ENCODE results near the gene ATF6B. TPM values are rescaled to one million over a fixed set of nuclear protein-coding genes. Genes with fewer than 3 reads are reported as not detected.

Gene ATF6B
- total RNA-seq, 1 experiment from 2014 or later, result 45.3 TPM

- no peak overlapping the region for H3K18ac ChIP-seq (ENCODE audit: insufficient read length, low read depth, low read length)
- H4K8ac ChIP-seq (replicated peaks; ENCODE audit: insufficient read length, low read depth, low read length), result peak overlapping the region; percentile 33
- Mint-ChIP-seq H3K4me1 (peaks cover 22 to 31% of the 10 kb centered on the region in 2 experiments), H3K36me3 (ENCODE audit: insufficient read depth in 1 of 3, low read depth in 3 of 3) (peaks cover 11 to 40% (median 31%) of the 10 kb centered on the region in 3 experiments; a peak in 6 of 7 replicates), H3K9me3 (no peaks in the 10 kb centered on the region), H3K27me3 (ENCODE audit: low read depth) (no peaks in the 10 kb centered on the region; the same call in 1 of the 2 replicates), H3K4me3 (peak overlapping the region; percentile 99), H3K27ac (peak overlapping the region; percentile 99 to 100 (median 100); a peak in 5 of 7 replicates)
- no peak for TF ChIP-seq CTCF (conservative IDR thresholded peaks at IDR 0.05)
- H3K27ac ChIP-seq (ENCODE audit: insufficient read length, low read depth, low read length), result no peak overlapping the region
- H2BK120ac ChIP-seq (ENCODE audit: low read depth, low read length, poor library complexity, severe bottlenecking), result no peak overlapping the region
- no peak overlapping the region for H4K91ac ChIP-seq (ENCODE audit: insufficient read length, low read depth, low read length)
- no peak overlapping the region for H4K5ac ChIP-seq (ENCODE audit: insufficient read length, low read depth, low read length)
- H3K56ac ChIP-seq (ENCODE audit: insufficient read length, low read depth, low read length), result no peak overlapping the region
- no peak overlapping the region for H3K14ac ChIP-seq (ENCODE audit: insufficient read depth, low read length)
- H3K4ac ChIP-seq (ENCODE audit: low read depth, low read length), result no peak overlapping the region
- H3K4me2 ChIP-seq (ENCODE audit: insufficient read depth, insufficient read length, low read length), result peak overlapping the region; percentile 93
- H2AFZ ChIP-seq (ENCODE audit: low read length), result no peak overlapping the region
- no peak overlapping the region for H2BK15ac ChIP-seq (ENCODE audit: low read depth, low read length)
- no peaks in the 10 kb centered on the region for H3K27me3 ChIP-seq (ENCODE audit: insufficient read depth, low read length)
- H3K79me2 ChIP-seq (ENCODE audit: insufficient read depth, low read length), result no peaks in the 10 kb centered on the region
- H3K4me1 ChIP-seq (ENCODE audit: insufficient read depth, low read length), result no peaks in the 10 kb centered on the region
- no peak overlapping the region for H2AK5ac ChIP-seq (ENCODE audit: insufficient read length, low read length)
- no peak overlapping the region for H3K23ac ChIP-seq (ENCODE audit: insufficient read length, low read depth, low read length)
- H3T11ph ChIP-seq (ENCODE audit: low read length), result no peak overlapping the region
- H3K23me2 ChIP-seq (ENCODE audit: insufficient read length, low read depth, low read length, poor library complexity, severe bottlenecking), result peaks cover 3% of the 10 kb centered on the region
- peak overlapping the region; percentile 90 for H3K9ac ChIP-seq (ENCODE audit: extremely low read depth, insufficient read length, low read length)
- no CpG with 5 or more reads among the region's 8 CpGs for WGBS (ENCODE audit: extremely low coverage, insufficient read length, low lambda C conversion rate)
- no peak overlapping the region for H2BK12ac ChIP-seq (ENCODE audit: insufficient read length, low read depth, low read length)
- DNase-seq, result no peak
- no peaks in the 10 kb centered on the region for H4K20me1 ChIP-seq (ENCODE audit: control insufficient read depth, insufficient read depth, insufficient read length)
- H3K79me1 ChIP-seq (ENCODE audit: insufficient read depth, low read depth, low read length, poor library complexity, severe bottlenecking), result no peaks in the 10 kb centered on the region
- H2BK5ac ChIP-seq (ENCODE audit: insufficient read length, low read length), result no peak overlapping the region
- no peaks in the 10 kb centered on the region for H3K9me3 ChIP-seq (ENCODE audit: control insufficient read depth, low read depth, low read length)
- H2BK20ac ChIP-seq (ENCODE audit: low read depth, low read length, poor library complexity, severe bottlenecking), result no peak overlapping the region
These were observed 1.2 kb downstream of the ATF6B start for GRCh38 chr6:32126880-32127279.

Measured in H9 (cell line).